Endothelial cell of umbilical vein (primary cell): ENCODE measurements around the gene MREG. TPM values are rescaled to one million over a fixed set of nuclear protein-coding genes. Genes with fewer than 3 reads are reported as not detected.
A peak's percentile ranks its signal among the peaks of the same experiment; 100 is the strongest.

Experiments used
- BruUV-seq: library from RNA; stranded (reverse); fragments of 400-500 nt; replicated peaks from 2 replicates; lab custom pipeline; 2021; lab: Mats Ljungman, UMichigan
- CTCF ChIA-PET: fragments of 300-600, 350-600 bp; sonication (Branson Sonifier 250); formaldehyde crosslinking; loops from one replicate; lab custom pipeline; 2021; ENCODE audit warnings: antibody characterized with exemption, inconsistent platforms; lab: Charles Lee
- POLR2A ChIA-PET: fragments of 300-600, 350-600 bp; sonication (Branson Sonifier 250); formaldehyde crosslinking; loops from one replicate; lab custom pipeline; 2021; ENCODE audit warnings: antibody characterized with exemption, inconsistent platforms; lab: Charles Lee
- DNase-seq: peaks from one replicate; pipeline ENCODE4 v3.0.0-alpha.2; 2011; ENCODE audit warnings: low read depth, low spot score
- FAIRE-seq: peaks from 2 replicates; lab custom pipeline; 2011; peaks lifted over from hg19 to GRCh38; lab: Jason Lieb, UNC
- H2AFZ ChIP-seq: 2 replicates; pipeline ENCODE4 v1.6.0; 2012; ENCODE audit warnings: low read depth, low read length, control low read depth, inconsistent platforms
- H3K27ac ChIP-seq: 2 replicates; pipeline ENCODE4 v1.5.1; 2011; ENCODE audit warnings: low read depth, mild to moderate bottlenecking, control low read depth, low read length, moderate library complexity; ENCODE audit not compliant: insufficient read depth
- H3K27me3 ChIP-seq, 2 experiments: 2 replicates each; pipeline versions ENCODE4 v1.6.0 to v1.6.1; 2011; ENCODE audit warnings: low read length in 2 of 2, mixed read lengths in 1 of 2; ENCODE audit not compliant: control insufficient read depth in 2 of 2, insufficient read depth in 2 of 2
- H3K36me3 ChIP-seq, 2 experiments: 2 replicates in 1 of 2; 3 replicates in 1 of 2; pipeline ENCODE4 v1.5.1; 2011; ENCODE audit warnings: low read length in 2 of 2, mild to moderate bottlenecking in 1 of 2, moderate library complexity in 1 of 2; ENCODE audit not compliant: control insufficient read depth in 2 of 2, insufficient read depth in 2 of 2; ENCODE audit errors: extremely low read depth in 1 of 2
- H3K4me1 ChIP-seq: 3 replicates; pipeline ENCODE4 v1.5.1; 2011; ENCODE audit warnings: mild to moderate bottlenecking, low read length; ENCODE audit not compliant: control insufficient read depth, insufficient read depth; ENCODE audit errors: extremely low read depth
- H3K4me2 ChIP-seq: 2 replicates; pipeline ENCODE4 v1.6.1; 2011; ENCODE audit warnings: low read length, control low read depth, mixed read lengths; ENCODE audit not compliant: insufficient read depth
- H3K4me3 ChIP-seq, 3 experiments: fragments of 200-600 bp in 1 of 3; sonication (generic), shearing (Covaris generic) in 1 of 3; replicated peaks in 1 of 3; 2 replicates each; pipeline ENCODE4 v1.5.1; 2011 to 2016; ENCODE audit warnings: control low read depth in 3 of 3, low read length in 3 of 3, mild to moderate bottlenecking in 2 of 3, inconsistent platforms in 1 of 3, low read depth in 1 of 3, moderate library complexity in 1 of 3; ENCODE audit not compliant: insufficient read depth in 1 of 3
- H3K79me2 ChIP-seq: 2 replicates; pipeline ENCODE4 v1.6.0; 2012; ENCODE audit warnings: low read length, inconsistent platforms; ENCODE audit not compliant: control insufficient read depth, insufficient read depth
- H3K9ac ChIP-seq: replicated peaks from 2 replicates; pipeline ENCODE3; 2011; ENCODE audit warnings: low read length, control low read depth; ENCODE audit not compliant: insufficient read depth; ENCODE audit errors: extremely low read depth
- H3K9me1 ChIP-seq: replicated peaks from 3 replicates; pipeline ENCODE4 v1.6.0; 2011; ENCODE audit warnings: mild to moderate bottlenecking, low read length; ENCODE audit not compliant: control insufficient read depth, insufficient read depth; ENCODE audit errors: extremely low read depth
- H3K9me3 ChIP-seq: replicated peaks from 2 replicates; pipeline ENCODE4 v1.5.1; 2012; ENCODE audit warnings: low read length, inconsistent platforms; ENCODE audit not compliant: control insufficient read depth, insufficient read depth
- H4K20me1 ChIP-seq: replicated peaks from 2 replicates; pipeline ENCODE3; 2011; ENCODE audit warnings: mild to moderate bottlenecking, low read length; ENCODE audit not compliant: control insufficient read depth, insufficient read depth; ENCODE audit errors: extremely low read depth
- EZH2 ChIP-seq: IDR thresholded peaks from 2 replicates; pipeline ENCODE4 v1.6.1; 2012; ENCODE audit warnings: borderline replicate concordance, low read depth, mild to moderate bottlenecking, moderate library complexity, low read length, inconsistent platforms; ENCODE audit not compliant: severe bottlenecking
- FOS ChIP-seq: IDR thresholded peaks from 2 replicates; pipeline ENCODE4 v1.6.1; 2011; ENCODE audit warnings: mild to moderate bottlenecking, low read length, moderate library complexity, borderline replicate concordance; ENCODE audit not compliant: insufficient read depth
- JUN ChIP-seq: IDR thresholded peaks from 2 replicates; pipeline ENCODE4 v1.6.1; 2011; ENCODE audit warnings: borderline replicate concordance, low read depth; ENCODE audit not compliant: insufficient read length, insufficient read depth
- MYC ChIP-seq: IDR thresholded peaks from one replicate; pipeline ENCODE4 v1.6.1; 2011; ENCODE audit warnings: mild to moderate bottlenecking, low read depth, low read length
- dilution Hi-C: fragments of 300-500 bp; cut with MboI; formaldehyde crosslinking; loops from one replicate; pipeline ENCODE4 v1.15.0; 2019; ENCODE audit warnings: low sequenced_read_pairs; ENCODE audit not compliant: extremely low pct_ligation_motif_present
- intact Hi-C: fragments of 100-400 bp; cut with micrococcal nuclease; formaldehyde crosslinking; loops from one replicate; pipeline ENCODE4 v1.10.0; 2022
- polyA plus RNA-seq, 4 experiments: library from polyadenylated mRNA; depleted of rRNA in 3 of 4; stranded (reverse) in 3 of 4; unstranded in 1 of 4; fragments of >200 nt; gene quantifications; 2 replicates each; pipeline versions ENCODE4 v1.2.1 to v1.2.3, GENCODE V29; 2011 to 2012; ENCODE audit warnings: missing spikeins in 1 of 4
- total RNA-seq: library from RNA; stranded (reverse); gene quantifications from 2 replicates; pipeline ENCODE4 v1.2.3, GENCODE V29; 2021
- TF ChIP-seq, protein P1 (sequence below), 2 donors: IDR thresholded peaks; 1 replicate in 1 of 2; 2 replicates in 1 of 2; pipeline ENCODE4 v1.5.1; 2011; ENCODE audit warnings: low read length in 2 of 2, mild to moderate bottlenecking in 2 of 2, moderate library complexity in 2 of 2, control low read depth in 1 of 2, inconsistent platforms in 1 of 2, low read depth in 1 of 2; ENCODE audit not compliant: insufficient read depth in 1 of 2; ENCODE audit errors: extremely low read depth in 1 of 2

MREG gene
- total and polyA plus RNA-seq, 2 donors (not counting 3 experiments of a cell fraction or from before 2014, with no cell fraction given), result 0.41 to 3.9 TPM

DNA sequence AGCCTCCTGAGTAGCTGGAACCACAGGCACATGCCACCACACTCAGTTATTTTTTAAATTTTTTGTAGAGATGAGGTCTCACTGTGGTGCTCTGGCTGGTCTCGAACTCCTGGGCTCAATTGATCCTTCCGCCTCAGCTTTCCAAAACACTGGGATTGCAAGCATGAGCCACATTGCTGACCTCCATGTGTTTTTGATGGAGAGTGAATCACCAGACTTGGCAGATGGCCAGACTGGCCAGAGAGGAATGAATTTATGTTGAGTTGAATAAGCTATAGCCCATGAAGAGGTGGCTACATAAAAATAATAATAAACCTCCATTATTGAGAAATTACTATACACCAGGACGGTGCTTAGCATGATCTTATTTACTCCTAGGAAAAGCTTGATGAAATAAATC lies 91.5 kb downstream of the MREG start:
- Histone ChIP-seq H3K9me1 (no peaks in the 10 kb centered on the region), H3K9ac (no peak overlapping the region), H3K79me2 (no peaks in the 10 kb centered on the region), H2AFZ (no peak overlapping the region), H3K27ac (no peak overlapping the region), H3K36me3 (no peaks in the 10 kb centered on the region), H3K27me3 (no peaks in the 10 kb centered on the region), H3K4me3 (no peak overlapping the region), H4K20me1 (no peaks in the 10 kb centered on the region), H3K9me3 (no peaks in the 10 kb centered on the region), H3K4me2 (no peak overlapping the region), H3K4me1 (peaks cover 12% of the 10 kb centered on the region)
- intact Hi-C loops (loop anchor here (2.0 to 5.0 kb wide), 5 partner anchors 165 to 523 kb away; no protein-coding TSS in a partner anchor), dilution Hi-C loops (no loop called here)
- TF ChIP-seq EZH2, result no peak
- TF ChIP-seq FOS, result peak; percentile 68
- TF ChIP-seq, protein P1, sequence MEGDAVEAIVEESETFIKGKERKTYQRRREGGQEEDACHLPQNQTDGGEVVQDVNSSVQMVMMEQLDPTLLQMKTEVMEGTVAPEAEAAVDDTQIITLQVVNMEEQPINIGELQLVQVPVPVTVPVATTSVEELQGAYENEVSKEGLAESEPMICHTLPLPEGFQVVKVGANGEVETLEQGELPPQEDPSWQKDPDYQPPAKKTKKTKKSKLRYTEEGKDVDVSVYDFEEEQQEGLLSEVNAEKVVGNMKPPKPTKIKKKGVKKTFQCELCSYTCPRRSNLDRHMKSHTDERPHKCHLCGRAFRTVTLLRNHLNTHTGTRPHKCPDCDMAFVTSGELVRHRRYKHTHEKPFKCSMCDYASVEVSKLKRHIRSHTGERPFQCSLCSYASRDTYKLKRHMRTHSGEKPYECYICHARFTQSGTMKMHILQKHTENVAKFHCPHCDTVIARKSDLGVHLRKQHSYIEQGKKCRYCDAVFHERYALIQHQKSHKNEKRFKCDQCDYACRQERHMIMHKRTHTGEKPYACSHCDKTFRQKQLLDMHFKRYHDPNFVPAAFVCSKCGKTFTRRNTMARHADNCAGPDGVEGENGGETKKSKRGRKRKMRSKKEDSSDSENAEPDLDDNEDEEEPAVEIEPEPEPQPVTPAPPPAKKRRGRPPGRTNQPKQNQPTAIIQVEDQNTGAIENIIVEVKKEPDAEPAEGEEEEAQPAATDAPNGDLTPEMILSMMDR (IDR thresholded peaks at IDR 0.05; ENCODE audit: extremely low read depth in 1 of 2, insufficient read depth in 1 of 2, low read depth in 1 of 2, low read length in 2 of 2), result no peak
- peak; percentile 54 for TF ChIP-seq JUN
- TF ChIP-seq MYC, result no peak
- ChIA-PET CTCF (interaction anchor here (0.5 to 2.8 kb wide), 4 partner anchors 9 to 511 kb away, joined by 3 to 19 read pairs (median 4); no protein-coding TSS in a partner anchor), POLR2A (no interaction called here)
- FAIRE-seq (no peak), DNase-seq (peak; percentile 90)
- BruUV-seq, result no TSS peak
